Mucosa of rectum (tissue), 2 donors: ENCODE data around the gene PTGS2.

Experiments used
- H3K27ac ChIP-seq, 2 donors: one replicate each; pipeline ENCODE4 v1.7.0; 2013; ENCODE audit warnings: inconsistent platforms in 2 of 2, low read depth in 2 of 2, low read length in 2 of 2
- H3K27me3 ChIP-seq, 2 donors: one replicate each; pipeline ENCODE4 v1.7.0; 2013; ENCODE audit warnings: low read length in 2 of 2; ENCODE audit not compliant: control insufficient read depth in 2 of 2, insufficient read depth in 2 of 2
- H3K36me3 ChIP-seq, 2 donors: one replicate each; pipeline ENCODE4 v1.7.0; 2013; ENCODE audit warnings: low read length in 2 of 2; ENCODE audit not compliant: control insufficient read depth in 2 of 2, insufficient read depth in 2 of 2
- H3K4me1 ChIP-seq, 2 donors: one replicate each; pipeline ENCODE4 v1.7.0; 2013; ENCODE audit warnings: low read length in 2 of 2, mild to moderate bottlenecking in 1 of 2; ENCODE audit not compliant: control insufficient read depth in 2 of 2, insufficient read depth in 2 of 2
- H3K4me3 ChIP-seq, 2 donors: one replicate each; pipeline ENCODE4 v1.7.0; 2013; ENCODE audit warnings: low read length in 2 of 2
- H3K9ac ChIP-seq, 2 donors: one replicate each; pipeline ENCODE4 v1.7.0; 2013; ENCODE audit warnings: low read length in 2 of 2, low read depth in 1 of 2, mild to moderate bottlenecking in 1 of 2
- H3K9me3 ChIP-seq, 2 donors: one replicate each; pipeline ENCODE4 v1.7.0; 2013; ENCODE audit warnings: low read length in 2 of 2; ENCODE audit not compliant: control insufficient read depth in 2 of 2
- donor health status: healthy.
- donor health status: Normal muscosa, but diverticular disease.

PTGS2 gene

DNA sequence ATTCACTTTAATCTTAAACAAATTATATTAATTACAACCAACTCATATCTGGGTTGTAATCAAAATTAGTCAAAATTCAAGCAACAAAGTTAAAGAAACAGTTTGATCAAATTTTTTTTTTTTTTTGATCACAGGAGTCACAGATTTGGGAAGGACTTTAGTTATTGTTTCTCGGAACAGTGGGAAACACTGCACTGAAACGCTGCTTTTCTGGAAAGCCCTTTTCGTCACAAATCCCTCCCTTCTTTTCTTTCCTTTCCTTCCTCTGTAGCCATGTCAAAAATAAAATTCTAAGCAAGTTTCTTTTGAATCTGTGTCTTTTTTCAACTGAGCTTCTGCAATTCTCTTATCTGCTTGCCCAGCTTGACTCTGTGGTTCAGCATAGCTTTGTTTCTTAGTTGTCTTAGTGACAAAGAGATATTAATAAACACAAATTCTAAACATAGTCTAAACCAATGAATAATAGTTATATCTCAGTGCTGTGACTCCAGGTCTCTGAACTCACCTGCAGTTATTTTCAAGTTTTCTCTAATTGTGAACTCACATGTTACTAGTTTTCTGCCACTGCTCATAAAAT lies 53.8 kb downstream of the PTGS2 start:
- Histone ChIP-seq H3K27ac (no peak overlapping the region), H3K9ac (no peak overlapping the region), H3K9me3 (no peaks in the 10 kb centered on the region), H3K27me3 (no peaks in the 10 kb centered on the region), H3K4me1 (no peaks in the 10 kb centered on the region), H3K4me3 (no peak overlapping the region), H3K36me3 (no peaks in the 10 kb centered on the region)

DNA sequence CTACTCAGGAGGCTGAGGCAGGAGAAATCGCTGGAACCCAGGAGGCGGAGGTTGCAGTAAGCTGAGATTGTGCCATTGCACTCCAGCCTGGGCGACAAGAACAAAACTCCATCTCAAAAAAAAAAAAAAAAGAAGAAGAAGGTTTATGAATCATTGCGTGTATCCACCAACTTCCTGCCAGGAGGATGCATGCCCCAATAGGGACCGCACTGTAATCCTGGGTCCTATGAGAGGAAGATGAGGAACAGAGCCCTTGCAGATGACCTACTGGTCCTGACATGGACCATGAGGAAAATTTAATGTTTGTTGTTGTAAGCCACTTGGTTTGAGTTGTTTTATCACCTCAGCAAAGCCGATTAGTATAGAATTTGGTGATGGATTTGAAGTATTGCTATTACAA lies 56.7 kb downstream of the PTGS2 start:
- H3K36me3 ChIP-seq: no peaks in the 10 kb centered on the region
- no peaks in the 10 kb centered on the region for H3K27me3 ChIP-seq
- no peak overlapping the region for H3K4me3 ChIP-seq
- H3K9ac ChIP-seq: no peak overlapping the region
- no peak overlapping the region for H3K27ac ChIP-seq
- H3K9me3 ChIP-seq: no peaks in the 10 kb centered on the region
- H3K4me1 ChIP-seq: peaks cover 0 to 3% of the 10 kb centered on the region in 2 donors
